Pancreas (tissue), 10 donors: Measurements from ENCODE around the gene EFNA5. TPM values are rescaled to one million over a fixed set of nuclear protein-coding genes. Genes with fewer than 3 reads are reported as not detected.

Experiments used
- ATAC-seq, 4 donors: fragments of 200-7000 bp; cut with Tn5 transposase; one replicate each; pipeline versions ENCODE4 v1.8.0 to v1.9.1; 2020; ENCODE audit warnings: mild to moderate bottlenecking in 4 of 4, moderate library complexity in 4 of 4
- DNase-seq, 6 donors: peaks; one replicate each; pipeline ENCODE4 v3.0.0-alpha.2; 2020
- FAIRE-seq: peaks from 2 replicates; lab custom pipeline; 2012; peaks lifted over from hg19 to GRCh38; lab: Jason Lieb, UNC
- H3K27ac ChIP-seq, 4 donors: fragments of 200-600 bp; sonication (generic); 1 replicate in 3 of 4; 2 replicates in 1 of 4; pipeline versions ENCODE4 v1.5.0 to v1.8.0; 2020
- H3K27me3 ChIP-seq, 4 donors: fragments of 200-600 bp; one replicate each; pipeline ENCODE4 v1.8.0; 2021
- H3K36me3 ChIP-seq, 3 donors: fragments of 200-600 bp; sonication (generic) in 1 of 3; one replicate each; pipeline versions ENCODE4 v1.5.0 to v1.8.0; 2020 to 2021
- H3K4me1 ChIP-seq, 3 donors: fragments of 200-600 bp; one replicate each; pipeline ENCODE4 v1.8.0; 2021
- H3K4me3 ChIP-seq, 4 donors: fragments of 200-600 bp; sonication (generic) in 2 of 4; one replicate each; pipeline versions ENCODE4 v1.5.0 to v1.8.0; 2020 to 2021
- H3K9me3 ChIP-seq, 4 donors: fragments of 200-600 bp; one replicate each; pipeline ENCODE4 v1.8.0; 2021
- WGBS, 2 donors: extraction: QIAGEN DNeasy Blood & Tissue Kit; methylation state at CpG; one replicate each; pipeline ENCODE4 v1.1.7; 2013; 5-methylcytosine and 5-hydroxymethylcytosine counted together
- intact Hi-C, 3 donors: fragments of 100-400 bp; cut with DNase I; formaldehyde crosslinking; loops; one replicate each; pipeline versions ENCODE4 v1.11.1 to v1.14.2; 2022
- polyA plus RNA-seq, 2 donors: library from polyadenylated mRNA; stranded (reverse); fragments of 200-250 nt; gene quantifications; one replicate each; pipeline ENCODE4 v1.2.3, GENCODE V29; 2013
- total RNA-seq, 6 donors: library from RNA; stranded (reverse); fragmentation: NEBNext Ultra II Directional in 4 of 6; extraction: Animal tissue kit (Norgen Biotek cat#: 25700) in 4 of 6; gene quantifications; one replicate each; pipeline versions ENCODE4 v1.2.1 to v1.2.4, GENCODE V29; 2021 to 2023
- TF ChIP-seq, protein P1 (sequence below), 4 donors: fragments of 200-600 bp; sonication (generic) in 3 of 4; IDR thresholded peaks; one replicate each; pipeline versions ENCODE4 v1.5.0 to v1.8.0; 2021; ENCODE audit warnings: antibody characterized with exemption in 4 of 4
- donor health status: healthy with polysubstance abuse.
- donor health status: DM: no; HTN: no; CAD: no; lungs with moderate emphysema.
- donor health status: DM: no; HTN: no; CAD: no.
- donor health status: control.
- donor health status: control.
- donor health status: Bipolar disorder and iron deficiency.
- donor health status: DM: yes; HTN: yes; CAD: no.
- donor health status: DM: no; HTN: no; CAD: no.
- donor health status: DM: no; HTN: no; CAD: no.
- donor health status: DM: yes; HTN: yes; CAD: no.

The EFNA5 gene
- total and polyA plus RNA-seq, 8 donors, result 0.23 to 3.8 (median 2.1) TPM

DNA sequence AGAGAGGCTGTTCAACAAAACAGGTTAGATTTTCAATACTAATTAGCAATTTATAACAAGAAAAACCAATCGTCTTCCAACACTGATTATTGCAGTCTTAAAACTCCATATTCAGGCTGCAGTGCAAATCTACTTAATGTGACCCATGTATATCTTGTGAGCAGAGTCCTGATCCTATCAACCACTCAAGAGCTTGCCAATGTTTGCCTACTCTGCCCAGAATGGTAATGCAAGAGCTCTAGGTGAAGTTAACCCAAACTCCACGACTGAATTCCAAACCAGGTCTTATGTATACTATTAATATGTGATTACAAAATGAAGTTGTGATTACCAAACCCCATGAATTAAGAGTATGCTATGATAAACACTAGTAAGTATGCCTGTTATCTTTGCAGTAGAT, 17.1 kb downstream of the EFNA5 start:
- Histone ChIP-seq H3K27ac (no peak overlapping the region), H3K27me3 (no peaks in the 10 kb centered on the region), H3K4me3 (no peak overlapping the region), H3K4me1 (no peaks in the 10 kb centered on the region), H3K9me3 (no peaks in the 10 kb centered on the region), H3K36me3 (no peaks in the 10 kb centered on the region)
- DNase-seq (no peak), FAIRE-seq (no peak), ATAC-seq (no peak)
- intact Hi-C loops, result no loop called here
- WGBS, 2 donors, result 19 to 32% methylated on average over 2 of the region's 2 CpGs
- TF ChIP-seq, protein P1, sequence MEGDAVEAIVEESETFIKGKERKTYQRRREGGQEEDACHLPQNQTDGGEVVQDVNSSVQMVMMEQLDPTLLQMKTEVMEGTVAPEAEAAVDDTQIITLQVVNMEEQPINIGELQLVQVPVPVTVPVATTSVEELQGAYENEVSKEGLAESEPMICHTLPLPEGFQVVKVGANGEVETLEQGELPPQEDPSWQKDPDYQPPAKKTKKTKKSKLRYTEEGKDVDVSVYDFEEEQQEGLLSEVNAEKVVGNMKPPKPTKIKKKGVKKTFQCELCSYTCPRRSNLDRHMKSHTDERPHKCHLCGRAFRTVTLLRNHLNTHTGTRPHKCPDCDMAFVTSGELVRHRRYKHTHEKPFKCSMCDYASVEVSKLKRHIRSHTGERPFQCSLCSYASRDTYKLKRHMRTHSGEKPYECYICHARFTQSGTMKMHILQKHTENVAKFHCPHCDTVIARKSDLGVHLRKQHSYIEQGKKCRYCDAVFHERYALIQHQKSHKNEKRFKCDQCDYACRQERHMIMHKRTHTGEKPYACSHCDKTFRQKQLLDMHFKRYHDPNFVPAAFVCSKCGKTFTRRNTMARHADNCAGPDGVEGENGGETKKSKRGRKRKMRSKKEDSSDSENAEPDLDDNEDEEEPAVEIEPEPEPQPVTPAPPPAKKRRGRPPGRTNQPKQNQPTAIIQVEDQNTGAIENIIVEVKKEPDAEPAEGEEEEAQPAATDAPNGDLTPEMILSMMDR (IDR thresholded peaks at IDR 0.05), result no peak

DNA sequence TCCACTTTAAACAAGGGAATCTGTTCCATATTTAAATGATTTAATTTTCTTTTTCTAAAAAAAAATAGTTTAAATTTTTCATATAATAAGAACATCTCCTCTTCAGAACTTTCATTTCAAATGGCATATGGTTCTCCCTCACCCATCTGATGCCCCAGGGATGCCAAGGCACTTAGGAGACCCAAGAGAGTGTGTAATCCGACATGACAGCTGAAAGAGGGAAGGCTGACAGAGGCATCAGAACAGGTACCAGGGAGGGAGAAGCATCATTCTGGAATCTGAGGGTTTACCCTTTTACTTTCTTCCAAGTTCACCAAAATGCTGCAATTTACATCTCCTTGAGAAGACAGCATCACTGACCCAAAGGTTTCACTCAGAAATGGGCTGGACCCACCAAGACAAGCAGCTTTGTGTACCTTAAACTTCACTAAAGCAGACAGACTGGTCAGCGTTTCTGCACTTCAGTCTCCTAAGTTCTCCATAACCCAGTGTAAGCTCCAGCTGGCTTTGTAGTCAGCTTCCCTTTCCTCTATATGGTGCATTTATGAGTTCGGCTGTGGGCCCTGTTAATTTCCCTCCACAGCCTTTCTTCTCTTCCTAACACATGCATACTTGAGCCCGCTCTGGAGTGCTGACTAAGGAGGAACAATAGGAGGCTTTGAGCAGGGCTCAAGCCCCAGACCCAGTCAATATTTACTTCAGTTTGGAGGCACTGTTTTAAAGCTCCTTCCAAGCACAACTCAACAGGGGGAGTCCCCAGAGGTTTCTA, 17.7 kb downstream of the EFNA5 start:
- 58 to 73% methylated on average over 4 of the region's 4 CpGs for WGBS, 2 donors
- DNase-seq, result no peak
- ATAC-seq, result no peak
- FAIRE-seq, result no peak
- intact Hi-C loops, result no loop called here
- Histone ChIP-seq H3K27me3 (no peaks in the 10 kb centered on the region), H3K9me3 (no peaks in the 10 kb centered on the region), H3K4me3 (no peak overlapping the region), H3K27ac (no peak overlapping the region), H3K4me1 (no peaks in the 10 kb centered on the region), H3K36me3 (no peaks in the 10 kb centered on the region)
- TF ChIP-seq, protein P1 (IDR thresholded peaks at IDR 0.05), result no peak

DNA sequence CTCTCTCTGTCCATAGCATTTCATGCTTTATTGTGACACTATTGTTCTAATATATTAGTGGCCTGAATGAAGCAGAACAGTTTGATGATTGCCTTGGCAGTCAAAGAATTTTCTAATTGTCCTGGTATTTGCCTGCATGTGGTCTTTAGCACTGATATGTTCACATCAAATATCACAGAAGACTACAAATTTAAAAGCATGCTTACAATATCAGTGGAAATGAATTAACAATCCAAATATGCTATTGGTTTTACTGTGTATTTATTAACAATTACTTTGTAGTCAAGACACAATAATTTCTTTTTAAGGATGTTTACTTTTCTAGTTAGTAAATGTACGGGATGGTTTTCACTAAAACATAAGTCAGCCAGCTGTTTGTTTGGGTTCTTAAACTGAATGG, 18.3 kb downstream of the EFNA5 start:
- Histone ChIP-seq H3K9me3 (no peaks in the 10 kb centered on the region), H3K27me3 (no peaks in the 10 kb centered on the region), H3K4me3 (no peak overlapping the region), H3K4me1 (no peaks in the 10 kb centered on the region), H3K27ac (no peak overlapping the region), H3K36me3 (no peaks in the 10 kb centered on the region)
- ATAC-seq (no peak), DNase-seq (no peak), FAIRE-seq (no peak)
- intact Hi-C loops, result no loop called here
- WGBS, 2 donors, result 54 to 66% methylated on average over 1 of the region's 1 CpG
- TF ChIP-seq, protein P1 (IDR thresholded peaks at IDR 0.05), result no peak

DNA sequence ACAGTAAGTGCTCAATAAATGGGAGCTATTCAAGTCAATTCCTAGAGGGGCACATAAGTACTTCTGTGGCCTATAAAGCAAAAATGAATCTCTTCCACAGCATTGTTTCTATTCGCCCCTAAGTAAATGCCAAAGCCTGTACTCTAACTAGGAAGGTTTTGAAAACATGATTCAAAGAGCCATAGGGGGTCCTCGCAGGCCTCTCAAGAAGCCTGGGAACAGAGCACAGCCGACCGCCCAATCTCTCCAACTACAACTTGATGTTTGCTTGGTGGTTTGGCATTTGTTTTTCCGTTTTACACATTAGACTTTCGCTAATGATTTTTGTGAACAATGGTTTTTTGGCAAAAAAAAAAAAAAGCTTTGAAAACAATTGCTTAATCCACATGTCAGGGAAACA, 19.4 kb downstream of the EFNA5 start:
- FAIRE-seq (no peak), ATAC-seq (no peak), DNase-seq (no peak)
- Histone ChIP-seq H3K27me3 (no peaks in the 10 kb centered on the region), H3K36me3 (no peaks in the 10 kb centered on the region), H3K4me1 (no peaks in the 10 kb centered on the region), H3K9me3 (no peaks in the 10 kb centered on the region), H3K4me3 (no peak overlapping the region), H3K27ac (no peak overlapping the region)
- intact Hi-C loops, result no loop called here
- 90 to 95% methylated on average over 6 of the region's 6 CpGs for WGBS, 2 donors
- TF ChIP-seq, protein P1 (IDR thresholded peaks at IDR 0.05), result no peak

DNA sequence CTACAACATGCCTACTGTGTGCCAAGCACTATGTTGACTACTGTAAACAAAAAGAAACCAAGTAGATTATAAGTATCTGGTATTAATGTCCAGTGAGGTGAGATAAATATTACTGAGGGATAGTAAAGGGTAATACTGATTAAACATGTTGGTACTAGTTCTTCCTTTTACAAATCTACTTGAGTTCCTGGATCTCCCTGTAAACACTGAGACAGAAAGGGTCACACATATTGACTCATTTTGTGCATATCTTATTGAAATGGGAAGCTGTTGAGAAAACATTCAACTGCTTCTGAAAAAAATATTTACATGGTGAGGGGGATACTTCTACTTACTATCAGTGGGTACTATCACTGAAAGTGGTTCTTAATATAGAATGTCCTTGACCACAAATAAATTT, 24.3 kb downstream of the EFNA5 start:
- Histone ChIP-seq H3K9me3 (no peaks in the 10 kb centered on the region), H3K4me1 (no peaks in the 10 kb centered on the region), H3K27me3 (no peaks in the 10 kb centered on the region), H3K36me3 (no peaks in the 10 kb centered on the region), H3K27ac (no peak overlapping the region), H3K4me3 (no peak overlapping the region)
- FAIRE-seq (no peak), ATAC-seq (no peak), DNase-seq (no peak)
- TF ChIP-seq, protein P1 (IDR thresholded peaks at IDR 0.05), result no peak
- intact Hi-C loops, result no loop called here
